IPS-18c (cell line): ENCODE data around the gene PHACTR1.
"Not testable (repeated sequence)": the region's sequence is repeated elsewhere in the genome, so short reads cannot be mapped to it uniquely, and the experiment has no call there.

Experiments
- H3K4me3 ChIP-seq: 2 replicates; pipeline ENCODE4 v1.7.0; 2013; ENCODE audit warnings: low read depth, mild to moderate bottlenecking, low read length, moderate library complexity; ENCODE audit not compliant: insufficient read depth
- H3K9me3 ChIP-seq: one replicate; pipeline ENCODE4 v1.6.1; 2013; ENCODE audit warnings: mild to moderate bottlenecking, low read length, moderate library complexity; ENCODE audit not compliant: control insufficient read depth, insufficient read depth

The PHACTR1 gene

GRCh38 chr6:13237318-13237717, 520.8 kb downstream of the PHACTR1 start:
- H3K9me3 ChIP-seq = no peaks in the 10 kb centered on the region
- H3K4me3 ChIP-seq = no peak overlapping the region

GRCh38 chr6:13238017-13238416, 521.5 kb downstream of the PHACTR1 start:
- H3K9me3 ChIP-seq = no peaks in the 10 kb centered on the region
- H3K4me3 ChIP-seq = no peak overlapping the region

DNA sequence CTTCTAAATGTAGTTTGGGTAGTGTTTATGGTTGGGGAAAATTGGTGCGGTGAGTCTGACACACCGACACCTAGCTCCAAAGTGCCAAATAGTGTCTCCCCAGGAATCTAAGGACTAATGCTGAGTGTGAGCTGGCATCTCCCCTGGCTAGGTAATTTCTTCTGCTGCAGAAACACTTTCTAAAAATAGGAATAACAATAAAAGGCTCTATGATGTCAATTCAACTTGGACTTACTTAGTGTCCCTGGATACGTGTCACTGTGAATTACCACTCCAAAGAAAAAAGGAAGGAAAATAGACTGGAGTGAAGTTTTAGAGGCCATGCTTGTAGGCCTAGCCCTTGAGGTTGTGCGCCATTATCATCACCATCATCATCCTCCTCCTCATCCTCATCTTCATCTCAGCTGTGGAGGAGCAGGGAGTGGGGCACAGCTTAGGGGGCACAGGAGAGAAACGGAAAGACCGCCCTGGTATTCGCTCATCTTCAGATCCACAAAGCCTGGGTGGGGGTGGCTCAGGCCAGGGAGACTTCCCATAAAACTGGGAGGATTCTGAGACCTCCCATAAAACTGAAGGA, 522.2 kb downstream of the PHACTR1 start:
- no peaks in the 10 kb centered on the region for H3K9me3 ChIP-seq
- no peak overlapping the region for H3K4me3 ChIP-seq

DNA sequence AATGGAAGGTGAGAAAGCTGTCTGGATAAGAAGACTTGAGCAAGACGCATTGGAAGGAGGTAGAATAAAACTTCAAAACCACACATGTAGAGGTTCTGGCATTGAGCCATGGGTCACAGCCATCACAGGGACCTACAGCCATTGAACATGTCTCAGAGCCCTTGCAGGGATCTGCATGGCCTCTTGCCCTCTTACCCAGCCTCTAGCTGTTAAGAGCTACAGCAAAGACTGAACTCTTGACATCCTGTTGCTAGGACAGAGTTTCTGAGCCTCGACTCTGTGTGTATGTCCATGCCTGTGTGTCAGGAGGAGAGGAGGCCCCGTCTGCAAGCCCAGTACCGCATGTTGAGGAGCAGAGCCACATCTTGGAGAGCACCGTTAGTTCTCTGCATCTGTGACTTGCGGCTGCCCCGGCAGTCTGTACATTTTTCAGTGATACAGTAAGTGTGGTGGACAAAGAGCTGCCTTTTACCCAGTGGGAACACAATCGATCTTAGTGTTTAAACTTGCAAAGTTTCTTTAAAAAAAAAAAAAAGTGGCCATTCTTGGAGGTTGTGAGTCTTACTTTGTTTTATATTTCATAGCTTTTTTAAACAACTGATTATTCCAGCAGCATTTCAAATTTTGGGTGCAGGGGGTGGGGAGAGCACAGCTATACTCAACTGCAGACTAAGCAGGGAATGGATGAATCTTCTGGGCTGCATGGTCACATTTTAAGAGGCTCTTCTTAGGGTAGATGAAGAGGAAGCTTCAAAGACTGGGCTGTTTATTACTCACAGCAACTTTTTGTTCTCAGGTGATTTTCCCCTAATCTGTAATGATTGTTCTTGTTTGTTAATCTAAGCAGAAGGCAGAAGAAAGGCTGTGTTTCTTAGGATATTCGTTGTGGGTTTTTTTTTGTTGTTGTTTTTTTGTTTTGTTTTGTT, 523.2 kb downstream of the PHACTR1 start:
- Histone ChIP-seq H3K9me3 (no peaks in the 10 kb centered on the region), H3K4me3 (no peak overlapping the region)

GRCh38 chr6:13241364-13241763, 524.8 kb downstream of the PHACTR1 start:
- Histone ChIP-seq H3K4me3 (no peak overlapping the region), H3K9me3 (no peaks in the 10 kb centered on the region)

GRCh38 chr6:13242178-13242577, 525.6 kb downstream of the PHACTR1 start:
- Histone ChIP-seq H3K4me3 (no peak overlapping the region), H3K9me3 (no peaks in the 10 kb centered on the region)

DNA sequence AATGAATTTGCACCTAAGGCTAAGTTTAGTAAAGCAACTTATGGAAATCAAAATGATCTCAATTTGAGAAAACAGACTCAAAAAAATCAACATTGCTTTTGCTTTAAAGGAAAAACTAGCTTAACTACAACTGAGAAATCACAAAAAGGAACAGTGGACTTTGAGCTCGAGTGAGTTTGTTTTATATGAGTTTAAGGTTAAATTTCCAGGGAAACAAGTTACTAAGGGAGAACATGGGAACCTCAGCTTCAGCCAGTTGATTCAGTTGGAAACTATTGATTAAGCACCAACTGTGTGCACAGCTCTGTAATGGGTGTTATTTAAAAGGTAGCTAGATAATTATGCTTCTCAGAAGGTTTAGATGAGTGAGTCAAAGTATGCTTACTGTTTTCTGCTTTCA, 526.0 kb downstream of the PHACTR1 start:
- H3K4me3 ChIP-seq = no peak overlapping the region
- H3K9me3 ChIP-seq = no peaks in the 10 kb centered on the region

- H3K9me3 ChIP-seq = no peaks in the 10 kb centered on the region
- no peak overlapping the region for H3K4me3 ChIP-seq
Observed at GRCh38 chr6:13243033-13243432, 526.5 kb downstream of the PHACTR1 start.

GRCh38 chr6:13243745-13244144, 527.2 kb downstream of the PHACTR1 start:
- not testable (repeated sequence) for H3K9me3 ChIP-seq, H3K4me3 ChIP-seq

DNA sequence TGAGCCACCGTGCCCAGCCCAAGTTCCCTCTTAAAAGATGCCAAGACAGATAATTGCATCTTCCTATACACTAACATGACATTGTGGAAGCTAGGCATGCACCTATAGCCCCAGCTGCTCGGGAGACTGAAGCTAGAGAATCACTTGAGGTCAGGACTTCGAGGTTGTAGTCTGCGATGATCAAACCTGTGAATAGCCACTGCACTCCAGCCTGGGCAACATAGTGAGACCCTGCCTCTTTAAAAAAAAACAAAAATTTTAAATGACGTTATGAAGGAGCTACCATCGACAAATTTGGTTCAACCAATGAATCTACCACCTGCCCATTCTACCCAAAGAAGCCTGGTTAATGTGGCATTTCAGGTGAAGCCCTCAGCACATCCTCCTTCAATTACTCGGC, 531.1 kb downstream of the PHACTR1 start:
- Histone ChIP-seq H3K4me3 (no peak overlapping the region), H3K9me3 (peaks cover 3% of the 10 kb centered on the region)

- Histone ChIP-seq H3K9me3 (peaks cover 3% of the 10 kb centered on the region), H3K4me3 (no peak overlapping the region)
Observed at GRCh38 chr6:13248053-13248452, 531.5 kb downstream of the PHACTR1 start.

DNA sequence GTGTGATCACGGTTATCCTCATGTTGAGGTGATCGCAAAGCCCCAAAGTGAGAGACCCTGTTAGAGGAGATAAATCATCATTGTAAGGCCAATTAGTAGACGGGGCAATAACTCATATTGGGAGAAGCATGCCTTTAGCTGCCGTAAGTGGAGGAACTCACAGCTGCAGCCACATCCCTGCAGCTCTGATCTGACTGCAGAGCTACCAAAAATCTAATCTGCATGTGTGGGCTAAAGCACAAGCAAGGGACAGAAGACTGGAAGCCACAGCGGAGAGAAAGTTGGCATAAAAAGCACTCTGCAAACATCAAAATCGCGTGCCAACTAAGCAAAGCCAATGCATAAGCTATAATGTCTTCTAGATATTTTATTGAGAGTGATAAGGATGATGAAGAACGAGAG, 532.0 kb downstream of the PHACTR1 start:
- peaks cover 3% of the 10 kb centered on the region for H3K9me3 ChIP-seq
- no peak overlapping the region for H3K4me3 ChIP-seq

DNA sequence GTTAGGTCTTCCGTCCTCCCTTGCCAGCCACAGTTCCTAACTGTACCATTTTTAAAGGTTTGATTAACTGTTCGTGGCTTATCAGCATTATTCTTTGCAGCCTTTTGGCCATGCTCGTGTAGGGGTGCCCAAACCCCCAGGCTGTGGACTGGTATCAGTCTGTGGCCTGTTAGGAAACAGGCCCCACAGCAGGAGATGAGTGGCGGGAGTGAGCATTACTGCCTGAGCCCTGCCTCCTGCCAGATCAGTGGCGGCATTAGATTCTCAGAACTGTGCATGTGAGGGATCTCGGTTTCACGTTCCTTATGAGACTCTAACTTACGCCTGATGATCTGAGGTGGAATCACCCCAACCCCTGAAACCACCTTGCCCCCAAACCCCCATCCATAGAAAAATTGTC, 532.4 kb downstream of the PHACTR1 start:
- Histone ChIP-seq H3K9me3 (peaks cover 3% of the 10 kb centered on the region), H3K4me3 (no peak overlapping the region)

DNA sequence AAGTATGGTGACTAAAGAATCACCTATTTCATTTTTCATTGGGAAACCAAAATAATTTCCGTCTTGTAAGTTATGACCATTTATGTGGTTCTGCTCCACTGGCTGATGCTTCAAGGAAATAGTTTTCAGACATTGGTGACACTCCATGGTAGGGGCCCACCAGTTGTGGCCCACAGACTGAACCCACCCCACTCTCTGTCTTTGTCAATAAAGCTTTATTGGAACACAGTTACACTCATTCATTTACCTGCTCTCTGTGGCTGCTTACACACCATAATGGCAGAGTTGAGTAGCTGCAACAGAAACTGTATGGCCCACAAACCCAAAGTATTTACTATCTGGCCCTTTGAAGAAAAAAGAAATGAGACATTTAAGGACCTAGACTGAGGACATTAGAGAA, 533.2 kb downstream of the PHACTR1 start:
- Histone ChIP-seq H3K9me3 (peaks cover 3% of the 10 kb centered on the region), H3K4me3 (no peak overlapping the region)

GRCh38 chr6:13250703-13251102, 534.1 kb downstream of the PHACTR1 start:
- Histone ChIP-seq H3K4me3 (no peak overlapping the region), H3K9me3 (peaks cover 3% of the 10 kb centered on the region)

- Histone ChIP-seq H3K9me3 (peaks cover 3% of the 10 kb centered on the region), H3K4me3 (no peak overlapping the region)
Observed at GRCh38 chr6:13251242-13251641, 534.7 kb downstream of the PHACTR1 start.

GRCh38 chr6:13252790-13253189, 536.2 kb downstream of the PHACTR1 start:
- no peak overlapping the region for H3K4me3 ChIP-seq
- H3K9me3 ChIP-seq = peaks cover 3% of the 10 kb centered on the region

DNA sequence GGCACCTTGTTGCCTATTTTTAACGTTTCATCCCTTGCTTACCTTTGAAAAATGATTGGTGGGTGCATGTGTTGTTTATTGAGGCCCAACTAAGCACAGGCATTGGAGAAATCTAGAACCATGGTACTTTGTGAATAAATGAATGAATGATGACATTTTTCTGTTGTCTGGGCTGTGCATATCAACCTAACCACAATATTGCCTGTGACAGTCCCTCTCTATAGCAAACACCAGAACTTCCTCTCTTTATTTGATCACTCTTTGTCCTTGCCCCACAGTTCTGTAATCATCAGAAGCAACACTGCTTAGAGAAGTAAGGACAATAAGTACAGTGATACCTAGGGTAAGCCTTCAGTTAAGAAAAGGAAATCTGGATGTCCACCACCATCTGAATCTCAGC, 536.7 kb downstream of the PHACTR1 start:
- Histone ChIP-seq H3K9me3 (peaks cover 3% of the 10 kb centered on the region), H3K4me3 (no peak overlapping the region)
